Limb (tissue), 2 donors: ENCODE measurements around the gene PROC.
A peak's percentile ranks its signal among the peaks of the same experiment; 100 is the strongest.
"Not testable (repeated sequence)": the region's sequence is repeated elsewhere in the genome, so short reads cannot be mapped to it uniquely, and the experiment has no call there.

Experiments used
- DNase-seq, 2 donors: peaks; one replicate each; pipeline ENCODE4 v3.0.0-alpha.2; 2016; ENCODE audit errors: extremely low spot score in 2 of 2

The PROC gene

DNA sequence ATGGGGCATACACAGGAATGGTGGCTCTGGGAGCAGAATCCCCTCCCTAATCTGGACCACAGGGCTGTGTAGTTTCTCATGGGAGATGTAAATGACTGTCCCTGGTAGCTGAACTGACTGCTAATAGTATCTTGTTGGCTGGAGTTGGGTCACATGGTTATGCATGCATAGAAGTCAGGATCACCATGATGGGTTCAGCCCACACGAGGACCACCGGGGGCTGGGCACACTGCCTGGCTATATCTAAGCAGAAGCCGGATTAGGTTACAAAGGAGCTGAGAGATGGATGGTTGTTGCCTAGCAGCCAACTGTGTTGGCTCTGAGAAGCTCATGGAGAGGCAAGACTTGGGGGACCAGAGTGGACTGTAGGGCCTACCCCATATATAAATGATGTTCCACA lies 23.7 kb upstream of the PROC start:
- no peak for DNase-seq

DNA sequence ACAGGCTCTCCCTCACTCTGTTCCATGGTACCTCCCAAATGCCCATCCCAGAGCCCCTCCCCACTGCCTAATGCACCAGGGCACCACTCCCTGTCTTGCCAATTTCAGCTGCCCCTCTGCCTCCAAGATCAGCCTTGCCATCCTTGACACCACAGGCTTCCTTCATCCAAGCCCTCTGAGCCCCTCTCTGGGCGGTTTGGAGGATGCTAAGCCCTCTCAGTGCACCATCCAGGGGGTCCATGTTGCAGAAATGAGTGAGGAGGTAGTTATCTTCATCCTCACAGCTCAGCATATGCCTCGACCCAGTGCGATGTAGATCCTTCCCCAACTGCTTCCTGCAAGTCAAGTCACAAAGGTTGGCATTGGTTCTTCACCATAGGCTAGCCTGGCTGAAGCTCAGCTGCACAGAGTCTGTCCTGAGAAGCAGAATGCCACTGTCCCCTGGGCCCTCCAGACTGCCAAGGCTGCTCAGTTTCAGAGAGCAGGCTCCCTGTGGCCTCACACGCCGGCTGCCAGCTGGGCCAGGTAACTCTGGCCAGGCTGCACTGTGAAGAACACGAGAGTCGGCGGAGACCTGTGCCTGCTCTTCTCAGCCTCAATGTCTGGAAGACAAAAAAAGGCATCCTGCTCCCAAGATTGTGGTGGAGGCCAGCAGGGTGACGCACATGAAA lies 20.5 kb upstream of the PROC start:
- DNase-seq, result no peak

DNA sequence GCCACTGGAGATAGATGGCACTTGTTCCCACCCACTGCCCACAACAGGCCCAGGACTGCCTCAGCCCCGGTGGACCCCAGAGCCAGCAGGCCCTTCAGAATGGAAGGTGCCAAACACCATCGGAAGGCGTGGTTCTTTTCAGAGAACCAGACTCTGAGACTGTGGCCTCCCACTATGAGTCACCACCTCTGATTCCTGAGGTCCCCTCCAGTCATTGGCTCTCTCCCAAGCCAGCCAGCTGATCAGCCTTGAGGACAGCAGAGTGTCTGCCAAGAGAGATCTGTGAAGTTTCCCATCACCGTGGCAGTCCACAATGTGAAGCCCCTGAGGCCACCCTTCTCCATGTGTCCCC lies 20.0 kb upstream of the PROC start:
- peak in 1 of 2 donors; percentile 29 for DNase-seq

DNA sequence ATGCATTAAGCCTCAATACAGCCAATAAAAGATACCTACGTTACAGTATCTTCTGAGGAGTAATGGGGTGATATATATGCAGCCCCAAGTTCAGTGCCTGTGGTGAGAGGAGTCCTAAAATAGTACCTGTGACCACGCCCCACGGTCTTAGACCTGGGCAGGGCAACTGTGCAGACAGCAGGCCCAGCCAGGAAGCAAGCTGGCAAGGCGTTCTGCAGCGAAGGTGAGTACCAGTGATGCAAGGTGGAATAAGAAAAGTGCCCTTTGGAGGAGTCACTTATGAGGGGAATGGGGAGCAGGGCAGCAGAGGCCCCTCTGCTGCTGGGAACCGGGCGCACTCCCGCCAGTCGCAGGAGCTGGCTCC lies 17.7 kb upstream of the PROC start:
- no peak for DNase-seq

DNA sequence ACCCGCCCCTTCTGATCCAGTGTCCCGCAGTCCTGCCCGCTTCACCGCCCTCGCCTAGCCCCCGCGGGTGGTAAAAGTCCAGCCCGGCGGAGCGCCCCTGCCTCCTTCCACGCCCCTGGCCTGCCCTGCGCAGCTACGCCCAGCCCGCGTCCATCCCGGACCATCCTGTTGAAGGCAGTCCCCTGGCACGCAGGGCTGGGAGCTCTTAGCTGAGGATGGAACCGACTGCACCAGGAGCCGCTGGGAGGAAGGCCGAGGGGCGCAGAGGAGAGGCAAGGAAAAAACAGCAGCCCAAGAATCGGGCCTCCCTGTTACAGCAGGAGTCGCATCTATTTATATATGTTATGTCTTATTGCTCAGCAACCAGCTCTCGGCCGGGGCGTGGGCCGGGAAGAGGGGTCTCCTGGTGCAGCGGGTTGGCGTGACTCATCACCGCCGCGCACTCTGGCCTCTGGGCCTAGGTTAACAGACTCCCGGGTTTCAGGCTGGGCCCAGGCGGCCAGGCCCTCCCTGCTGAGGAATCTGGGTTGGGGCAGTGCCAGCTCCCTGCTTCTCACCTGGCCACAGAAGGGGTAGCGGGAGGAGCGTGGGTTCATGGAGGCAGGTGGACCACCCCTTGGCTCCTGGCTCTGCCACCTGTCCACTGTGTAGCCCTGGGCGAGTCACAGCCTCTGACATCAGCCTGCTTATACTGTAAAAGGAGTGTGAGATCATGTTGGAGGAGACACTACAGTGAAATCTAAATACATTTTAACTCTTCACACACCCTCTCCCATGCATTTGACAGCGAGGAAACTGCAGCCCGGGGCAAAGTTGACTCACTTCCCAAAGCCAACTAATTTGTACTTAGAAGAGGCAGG lies 17.1 kb upstream of the PROC start:
- DNase-seq, result peak; percentile 66 to 71

DNA sequence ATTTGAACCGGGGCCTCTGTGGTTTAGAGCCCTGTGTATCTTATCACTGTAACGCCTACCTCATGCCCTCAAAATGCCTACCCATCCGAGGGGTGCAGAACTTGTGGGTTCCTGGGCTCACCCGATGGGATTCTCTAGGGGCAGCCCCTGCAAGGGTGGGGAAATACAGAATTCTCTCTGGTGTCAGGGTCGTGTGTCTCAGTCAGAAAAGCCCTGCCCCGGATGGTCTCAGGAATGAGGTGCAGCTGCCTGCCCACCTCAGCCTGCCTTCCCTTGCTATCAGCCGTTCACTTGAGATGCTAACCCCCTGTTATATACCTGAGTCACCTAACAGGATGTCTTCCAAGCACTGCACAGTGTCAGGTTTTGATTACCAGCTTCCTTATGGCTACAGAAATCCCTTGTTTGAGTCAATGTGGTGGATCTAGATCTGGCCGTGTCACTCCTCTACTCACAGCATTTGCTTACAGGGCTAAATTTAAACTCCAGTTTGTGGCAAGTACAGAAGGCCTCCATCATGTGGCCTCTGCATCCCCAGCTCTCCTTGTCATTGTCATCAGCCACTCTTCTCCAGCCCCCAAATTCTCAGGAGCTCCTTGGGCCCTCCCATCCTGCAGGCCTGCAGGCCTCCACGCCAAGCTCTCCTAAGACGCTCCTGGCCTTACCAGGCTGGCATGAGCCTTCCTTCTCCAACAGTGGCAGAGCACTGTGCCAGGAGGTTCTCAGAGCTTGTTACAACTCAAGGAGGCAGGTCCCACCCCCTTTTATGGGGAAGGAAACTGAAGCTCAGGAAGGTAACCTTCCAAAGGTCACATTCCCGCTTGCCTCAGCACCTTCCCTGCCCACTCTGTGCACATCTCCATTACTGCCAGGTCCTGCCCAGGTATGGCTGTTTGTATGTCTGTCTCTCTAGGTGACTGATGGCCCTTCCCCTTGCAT lies 16.2 kb upstream of the PROC start:
- DNase-seq, result no peak

DNA sequence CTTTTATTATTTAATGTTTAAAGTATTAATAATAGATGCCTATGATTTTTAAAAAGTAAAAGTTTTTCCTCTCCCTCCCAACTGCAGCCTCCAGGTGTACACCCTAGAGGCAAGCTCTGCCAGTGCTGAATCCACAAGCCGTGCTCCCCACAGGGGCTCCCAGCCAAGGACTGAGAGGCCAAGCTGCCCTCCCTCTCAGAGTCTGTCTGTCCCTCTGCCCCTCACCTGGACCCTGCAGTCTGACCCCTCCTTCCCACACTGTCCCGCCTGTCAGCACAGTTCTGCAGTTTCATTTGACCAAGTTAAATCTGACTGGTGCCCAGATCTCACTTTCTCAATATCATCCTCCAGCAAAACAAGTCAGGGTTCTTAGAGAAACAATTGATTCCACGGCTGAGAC lies 14.8 kb upstream of the PROC start:
- DNase-seq, result no peak

DNA sequence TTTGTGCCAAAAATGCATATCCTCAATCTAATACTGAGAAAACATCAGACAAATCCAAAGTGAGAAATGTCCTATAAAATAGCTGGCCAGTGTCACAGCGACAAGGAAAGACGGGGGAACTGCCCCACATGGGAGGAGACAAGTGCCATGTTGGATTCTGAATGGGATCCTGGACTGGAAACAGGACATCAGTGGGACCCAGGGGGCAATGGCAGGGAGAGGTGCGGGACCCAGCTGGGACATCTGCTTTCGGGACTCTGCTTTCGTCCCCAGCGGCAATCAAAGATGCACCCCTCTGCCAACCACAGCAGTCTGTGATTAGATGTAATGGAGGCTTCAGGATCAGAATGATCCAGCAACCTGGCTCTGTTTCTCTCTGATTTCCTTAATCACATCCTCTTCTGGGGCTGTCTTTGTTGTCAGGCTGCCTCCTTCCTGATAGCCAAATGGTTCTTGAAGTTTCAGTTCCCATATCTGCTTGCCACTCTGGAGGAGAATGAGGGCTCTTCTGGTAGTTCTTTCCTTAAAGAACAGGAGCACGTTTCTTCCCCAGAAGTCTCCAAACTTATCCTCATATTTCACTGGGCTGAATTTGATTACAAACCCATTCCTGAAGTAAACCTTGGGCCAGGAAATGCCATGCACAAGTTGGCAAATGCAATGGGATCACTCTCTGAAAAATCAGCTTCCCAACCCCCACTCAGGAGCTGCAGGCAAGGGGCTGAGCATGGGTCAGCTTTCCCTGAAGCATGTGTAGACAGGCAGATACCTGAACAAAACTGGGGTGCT lies 13.6 kb upstream of the PROC start:
- no peak for DNase-seq

DNA sequence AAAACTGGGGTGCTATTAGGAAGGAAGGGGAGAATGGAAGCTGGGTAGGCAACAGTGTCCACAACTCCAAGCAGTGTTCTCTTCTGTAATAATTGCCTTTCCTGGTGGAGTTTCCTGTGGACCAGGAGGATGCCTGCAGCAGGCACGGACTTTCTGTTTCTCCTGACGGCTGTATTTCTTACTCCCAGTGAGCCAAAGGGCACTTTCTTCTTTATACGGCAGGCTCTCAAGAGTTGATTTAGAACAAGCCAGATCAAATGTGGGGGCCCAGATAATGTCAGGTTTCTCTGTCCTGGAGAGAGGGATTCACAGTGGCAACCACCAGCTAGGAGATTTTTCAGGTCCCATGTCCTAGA lies 13.0 kb upstream of the PROC start:
- no peak for DNase-seq

DNA sequence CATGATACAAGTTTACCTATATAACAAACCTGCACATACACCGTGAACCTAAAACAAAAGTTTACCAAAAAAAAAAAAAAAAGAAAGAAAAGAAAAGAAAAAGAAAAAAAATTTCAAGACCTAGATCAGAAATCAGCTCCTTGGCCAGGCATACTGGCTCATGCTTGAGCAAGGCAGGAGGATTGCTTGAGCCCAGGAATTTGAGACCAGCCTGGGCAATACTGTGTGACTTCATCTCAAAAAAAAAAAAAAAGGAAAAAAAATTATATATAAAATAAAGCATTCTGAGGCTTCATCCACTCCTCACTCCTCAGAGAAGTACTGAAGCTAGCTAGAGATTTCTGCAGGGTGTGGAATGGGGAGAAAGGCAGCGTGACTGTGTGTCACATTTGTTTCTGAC lies 11.8 kb upstream of the PROC start:
- DNase-seq, result no peak

DNA sequence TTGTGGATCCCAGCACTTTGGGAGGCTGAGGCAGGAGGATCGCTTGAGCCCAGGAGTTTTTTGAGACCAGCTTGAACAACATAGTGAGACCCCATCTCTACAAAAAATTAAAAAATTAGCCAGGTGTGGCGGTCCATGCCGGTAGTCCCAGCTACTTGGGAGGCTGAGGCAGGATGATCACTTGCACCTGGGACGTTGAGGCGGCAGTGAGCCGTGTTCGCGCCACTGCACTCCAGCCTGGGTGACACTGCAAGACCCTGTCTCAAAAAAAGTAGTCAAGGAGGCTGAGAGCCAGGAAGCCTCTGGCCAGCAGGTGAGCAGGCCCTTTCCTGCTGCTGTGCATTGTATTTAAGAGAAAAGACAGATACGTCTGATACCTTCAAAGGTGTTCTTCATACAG lies 11.1 kb upstream of the PROC start:
- no peak for DNase-seq

DNA sequence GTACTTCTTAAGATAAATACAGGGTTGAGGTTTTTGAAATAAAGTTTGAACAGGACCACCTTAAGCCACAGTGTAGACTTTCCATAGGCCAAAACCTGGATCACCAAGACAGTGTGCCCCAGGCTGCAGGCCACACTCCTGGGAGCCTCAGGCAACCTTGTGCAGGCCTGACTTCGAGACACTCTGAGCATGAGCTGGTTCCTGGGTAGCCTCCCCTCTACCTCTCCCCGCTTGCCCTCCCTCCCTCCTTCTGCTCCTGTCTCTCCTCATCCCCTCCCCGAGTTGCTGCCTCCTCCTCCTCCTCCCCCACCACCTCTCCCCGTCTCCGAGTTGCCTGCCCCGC lies 10.6 kb upstream of the PROC start:
- peak in 1 of 2 donors; percentile 87 for DNase-seq

DNA sequence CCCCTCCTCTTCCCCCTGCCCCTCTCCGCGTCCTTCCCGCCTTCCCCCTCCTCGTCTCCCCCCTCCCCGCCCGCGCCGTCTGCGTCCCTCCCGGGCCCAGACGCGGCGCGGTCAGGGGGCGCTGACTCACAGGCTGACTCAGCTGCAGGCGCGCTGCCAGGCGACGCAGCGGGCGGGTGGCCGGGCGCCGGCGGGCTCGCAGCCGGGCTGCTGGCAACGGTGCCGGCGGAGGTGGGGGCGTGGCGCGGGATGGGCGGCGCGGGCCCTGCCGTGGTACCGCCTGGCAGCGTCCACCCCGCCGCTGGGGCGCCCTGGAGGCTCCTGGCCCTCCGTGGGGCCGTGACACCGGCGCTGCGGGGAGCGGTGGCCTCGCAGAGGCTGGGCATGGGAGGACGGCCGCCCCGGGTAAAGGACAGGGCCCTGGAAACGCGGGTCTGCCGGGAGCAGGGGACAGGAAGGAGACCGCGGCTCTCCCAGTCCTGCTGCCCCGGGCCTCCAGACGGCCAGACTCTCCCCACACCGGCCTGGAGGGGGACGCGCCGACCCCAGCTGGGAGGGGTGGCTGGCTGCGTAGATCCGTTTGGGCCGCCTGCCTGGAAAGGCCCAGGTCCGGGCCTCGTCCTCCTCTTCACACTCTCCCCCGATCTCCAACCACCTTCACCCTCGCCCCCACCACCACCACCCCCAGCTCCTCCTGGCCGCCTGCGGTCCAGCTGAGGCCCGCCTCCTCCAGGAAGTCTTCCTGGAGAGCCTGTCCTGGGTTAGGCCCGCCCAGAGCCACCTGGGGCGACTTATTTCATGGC lies 10.0 kb upstream of the PROC start:
- DNase-seq, result peak in 1 of 2 donors; percentile 95

DNA sequence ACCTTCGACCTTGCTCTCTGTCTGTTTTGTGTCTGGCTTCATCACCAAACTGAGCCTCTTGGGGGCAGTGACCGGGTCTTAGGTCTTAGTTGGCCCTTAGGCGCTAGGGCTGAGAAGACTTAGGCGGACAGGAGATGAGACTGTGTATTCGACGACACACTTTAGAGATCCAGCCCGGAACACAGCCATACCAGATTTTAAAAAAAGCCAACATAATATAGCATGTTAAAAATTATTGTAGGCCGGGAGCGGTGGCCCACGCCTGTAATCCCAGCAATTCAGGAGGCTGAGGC lies 9.5 kb upstream of the PROC start:
- no peak for DNase-seq

DNA sequence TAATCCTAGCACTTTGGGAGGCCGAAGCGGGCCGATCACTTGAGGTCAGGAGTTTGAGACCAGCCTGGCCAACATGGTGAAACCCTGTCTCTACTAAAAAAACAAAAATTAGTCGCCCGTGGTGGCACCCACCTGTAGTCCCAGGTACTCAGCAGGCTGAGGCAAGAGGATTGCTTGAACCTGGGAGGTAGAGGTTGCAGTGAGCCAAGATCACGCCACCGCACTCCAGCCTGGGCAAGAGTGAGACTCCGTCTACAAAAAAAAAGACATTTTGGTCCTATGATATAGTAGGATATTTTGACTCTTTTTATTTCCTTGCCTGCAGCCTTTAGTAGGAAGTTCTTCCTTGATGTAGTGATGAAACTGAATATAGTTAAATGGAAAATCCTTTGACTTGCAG lies 8.5 kb upstream of the PROC start:
- not testable (repeated sequence) for DNase-seq

DNA sequence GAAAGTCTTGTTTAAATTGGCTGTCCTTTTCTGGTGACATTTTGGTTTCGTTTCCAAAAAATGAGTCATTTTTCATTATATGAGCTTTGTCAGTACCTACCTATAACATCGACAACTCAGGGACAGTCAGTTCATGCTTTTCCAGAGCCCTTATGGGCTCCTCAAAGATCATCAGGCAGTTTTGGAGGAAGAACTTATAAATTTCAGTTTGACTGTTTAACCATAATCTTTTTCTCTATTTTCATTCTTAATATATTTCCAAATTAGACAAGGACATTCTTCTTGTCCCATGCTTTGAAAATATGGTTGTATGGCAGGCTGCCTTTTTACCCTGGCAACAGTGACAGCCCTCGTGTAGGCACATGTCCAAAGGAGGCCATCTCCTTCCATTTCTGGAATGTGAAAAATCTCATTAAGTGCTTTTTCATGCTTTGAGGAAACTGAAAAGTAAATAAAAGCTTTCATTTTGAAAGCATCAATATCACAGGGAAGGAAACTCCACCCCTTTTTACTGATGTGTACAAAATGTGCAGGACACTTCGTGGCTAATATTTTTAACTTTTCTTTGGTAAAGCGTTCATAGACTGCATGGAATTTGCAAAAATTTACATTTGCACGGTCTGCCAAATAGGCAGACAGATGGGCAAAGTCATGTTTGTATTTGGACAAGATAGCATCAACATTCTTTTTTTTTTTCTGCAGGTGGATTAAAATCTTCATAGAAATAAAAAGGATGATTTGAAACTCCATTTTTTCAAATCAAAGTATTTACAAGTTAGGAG lies 7.2 kb upstream of the PROC start:
- peak in 1 of 2 donors; percentile 34 for DNase-seq

DNA sequence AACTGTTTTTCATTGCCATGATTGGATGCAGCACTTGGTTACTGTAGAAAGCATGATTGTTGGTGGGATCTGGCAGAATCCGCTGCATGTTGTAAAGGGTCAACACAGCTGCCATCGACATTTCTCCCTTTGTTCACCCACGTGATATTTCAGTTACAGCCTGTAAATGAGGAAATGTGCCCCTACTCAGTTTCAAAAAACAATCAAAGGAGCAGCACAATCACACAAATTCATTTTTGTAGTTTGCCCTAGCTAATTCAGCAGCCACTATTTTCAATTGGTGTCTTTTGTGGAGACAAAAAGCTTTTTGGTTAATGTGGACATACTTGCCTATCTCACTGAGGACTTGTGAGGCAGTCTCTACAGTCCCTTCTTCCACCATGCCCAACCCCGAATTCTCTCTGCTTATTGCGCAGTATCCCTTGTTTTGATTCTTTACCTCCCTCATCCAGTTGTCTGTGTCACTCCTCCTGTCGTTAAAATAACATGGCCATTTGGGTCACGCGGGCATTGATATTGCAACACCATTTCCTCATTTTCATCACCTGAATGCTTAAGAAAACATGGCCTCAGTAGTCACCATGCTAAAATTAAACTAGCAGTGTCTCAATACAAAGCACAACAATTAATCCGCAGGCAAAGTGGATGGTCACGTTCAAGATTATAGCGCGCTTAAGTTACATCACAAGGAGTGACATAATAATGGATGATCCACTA lies 6.4 kb upstream of the PROC start:
- no peak for DNase-seq

DNA sequence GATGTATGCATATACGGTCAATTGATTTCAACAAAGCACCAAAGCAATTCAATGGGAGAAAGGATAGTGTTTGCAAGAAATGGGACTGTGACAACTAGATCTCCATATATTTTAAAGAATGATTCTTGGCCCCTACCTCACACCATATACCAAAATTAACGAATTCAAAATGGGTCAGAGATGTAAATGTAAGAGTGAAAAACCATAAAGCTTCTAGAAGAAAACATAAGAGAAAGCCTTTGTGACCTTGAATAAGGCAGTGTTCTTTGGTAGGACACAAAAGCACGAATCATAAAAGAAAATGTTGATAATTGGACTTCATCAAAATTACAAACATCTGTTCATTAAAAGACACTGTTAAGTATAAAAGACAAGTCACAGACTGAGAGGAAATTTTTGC lies 5.0 kb upstream of the PROC start:
- DNase-seq, result no peak
